Activated T-cell treated with anti-CD3 and anti-CD28 coated beads for 1 hour (primary cell): ENCODE results near the gene CMTM3.
A peak's percentile ranks its signal among the peaks of the same experiment; 100 is the strongest.
"Not testable (repeated sequence)": the region's sequence is repeated elsewhere in the genome, so short reads cannot be mapped to it uniquely, and the experiment has no call there.

Experiments used
- DNase-seq: peaks from one replicate; pipeline ENCODE4 v3.0.0-alpha.2; 2020; ENCODE audit warnings: low read depth

The CMTM3 gene, protein sequence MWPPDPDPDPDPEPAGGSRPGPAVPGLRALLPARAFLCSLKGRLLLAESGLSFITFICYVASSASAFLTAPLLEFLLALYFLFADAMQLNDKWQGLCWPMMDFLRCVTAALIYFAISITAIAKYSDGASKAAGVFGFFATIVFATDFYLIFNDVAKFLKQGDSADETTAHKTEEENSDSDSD

DNA sequence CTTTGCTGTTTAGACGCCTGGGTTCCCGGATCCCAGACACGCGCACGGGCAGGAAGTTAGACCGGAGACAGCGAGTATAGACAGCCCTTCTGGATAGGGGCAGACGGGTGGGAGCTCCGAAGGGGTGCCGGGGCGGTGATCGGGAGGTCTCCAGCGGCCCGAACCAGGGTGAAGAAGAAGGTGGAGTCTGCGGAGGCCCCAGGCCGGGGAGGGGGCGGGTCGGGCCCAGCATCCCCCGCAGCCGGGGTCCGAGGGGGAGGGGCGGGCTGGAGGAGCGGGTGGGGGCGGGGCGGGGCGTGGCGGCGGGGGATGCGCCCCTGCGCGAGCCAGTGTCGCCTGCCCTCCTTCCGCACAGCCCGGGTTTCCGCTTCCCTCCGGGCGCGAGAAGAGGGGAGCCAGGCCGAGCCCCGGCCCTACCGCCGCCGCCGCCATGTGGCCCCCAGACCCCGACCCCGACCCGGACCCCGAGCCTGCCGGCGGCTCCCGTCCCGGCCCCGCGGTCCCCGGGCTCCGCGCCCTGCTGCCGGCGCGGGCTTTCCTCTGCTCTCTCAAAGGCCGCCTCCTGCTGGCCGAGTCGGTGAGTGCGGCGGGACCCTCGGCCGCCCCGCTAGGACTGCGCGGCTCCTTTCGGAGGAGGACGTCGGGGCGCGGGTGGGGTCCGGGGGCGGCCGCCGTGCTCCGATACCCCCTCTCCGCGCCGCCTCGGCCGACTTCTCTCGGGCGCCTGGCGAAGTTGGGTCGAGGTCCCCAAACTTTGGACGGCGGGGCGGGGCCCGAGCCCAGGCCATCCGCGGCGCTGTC is at the start of gene CMTM3:
Gene CMTM3, plus strand, starts transcription at position 329 of the 801 bp plus-strand sequence. Its CDS starts 102 bp downstream, at position 431.
- DNase-seq: peak; percentile 66

DNA sequence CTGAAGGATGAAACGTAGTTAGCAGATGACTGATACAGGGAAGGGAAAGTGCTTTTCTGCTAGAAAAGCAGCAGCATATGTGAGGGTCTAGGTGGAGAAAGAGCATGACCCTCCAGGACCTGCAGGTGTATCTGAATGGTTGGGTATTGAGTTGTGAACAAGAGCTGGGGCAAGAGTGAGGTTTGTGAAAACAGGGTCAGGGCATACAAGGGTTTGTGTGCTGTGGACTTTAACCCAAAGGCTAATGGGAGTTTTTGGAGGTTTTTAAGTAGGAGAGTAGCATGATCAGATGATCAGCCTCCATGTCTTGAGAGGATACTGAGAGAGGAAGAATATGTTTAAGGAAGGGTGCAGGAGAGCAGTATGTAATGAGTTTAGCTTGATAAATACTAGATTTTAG is 44.4 kb upstream of the CMTM3 start:
- no peak for DNase-seq

DNA sequence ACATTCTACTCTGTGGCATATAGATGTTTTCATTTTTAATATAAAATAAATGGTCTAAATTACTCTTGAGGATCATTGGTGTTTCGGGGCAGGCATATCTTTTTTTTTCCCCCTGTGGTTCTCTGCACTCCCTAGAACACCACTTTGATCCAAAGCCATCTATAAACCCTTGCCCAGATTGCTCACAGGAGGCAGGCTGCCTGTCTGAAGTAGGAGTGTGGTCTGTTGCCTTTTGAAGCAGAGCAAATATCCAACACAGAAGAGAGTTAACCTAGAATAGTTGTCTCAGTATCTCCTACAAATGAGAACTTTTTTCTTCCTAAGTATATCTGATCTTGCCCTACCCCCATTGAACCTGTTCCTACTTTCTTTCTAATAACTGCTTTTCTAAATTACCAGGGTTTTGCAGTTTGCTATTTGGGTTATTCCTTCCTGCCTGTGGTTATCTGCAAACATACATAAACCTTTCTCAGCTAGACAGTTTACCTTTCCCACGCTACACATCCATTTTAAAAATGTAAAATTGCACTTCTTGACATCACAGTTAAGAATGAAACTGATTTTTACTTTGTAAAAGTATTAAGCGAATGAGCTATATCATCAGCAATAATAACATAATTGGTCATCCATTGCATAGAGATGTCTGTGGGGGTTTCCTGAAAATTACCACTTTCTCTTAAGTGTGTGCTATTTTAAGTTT is 43.0 kb upstream of the CMTM3 start:
- no peak for DNase-seq

DNA sequence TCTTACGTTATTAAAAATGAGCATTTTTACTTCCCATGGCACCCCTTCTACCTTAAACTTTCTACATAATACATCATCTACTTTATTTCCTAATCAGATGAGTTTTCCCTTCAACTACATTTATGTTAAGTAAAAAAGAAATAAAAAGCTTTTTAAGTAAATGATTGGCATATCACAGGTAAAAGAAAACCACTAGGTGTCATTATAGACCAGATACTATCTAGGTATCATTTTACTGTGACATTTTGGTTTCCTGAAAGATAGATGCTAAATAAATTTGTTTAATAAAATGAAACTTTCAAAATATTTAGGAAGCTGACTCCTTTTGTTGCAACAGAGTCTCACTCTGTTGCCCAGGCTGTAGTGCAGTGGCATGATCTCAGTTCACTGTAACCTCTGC is 42.1 kb upstream of the CMTM3 start:
- no peak for DNase-seq

DNA sequence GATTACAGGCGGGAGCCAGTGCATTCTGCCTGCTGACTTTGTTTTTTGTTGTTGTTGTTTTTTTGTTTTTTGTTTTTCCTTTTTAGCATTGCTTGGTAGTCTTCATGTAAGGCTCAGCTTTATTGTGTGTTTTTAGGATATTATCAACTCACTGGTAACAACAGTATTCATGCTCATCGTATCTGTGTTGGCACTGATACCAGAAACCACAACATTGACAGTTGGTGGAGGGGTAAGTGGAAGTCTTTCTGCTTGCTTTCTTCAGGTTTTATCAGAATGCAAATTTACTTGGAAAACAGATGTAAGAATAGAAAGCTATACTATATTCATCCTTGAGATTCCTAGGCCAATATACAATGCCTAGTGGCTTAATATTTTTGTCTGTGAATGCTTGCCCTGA is 41.5 kb upstream of the CMTM3 start:
- no peak for DNase-seq

DNA sequence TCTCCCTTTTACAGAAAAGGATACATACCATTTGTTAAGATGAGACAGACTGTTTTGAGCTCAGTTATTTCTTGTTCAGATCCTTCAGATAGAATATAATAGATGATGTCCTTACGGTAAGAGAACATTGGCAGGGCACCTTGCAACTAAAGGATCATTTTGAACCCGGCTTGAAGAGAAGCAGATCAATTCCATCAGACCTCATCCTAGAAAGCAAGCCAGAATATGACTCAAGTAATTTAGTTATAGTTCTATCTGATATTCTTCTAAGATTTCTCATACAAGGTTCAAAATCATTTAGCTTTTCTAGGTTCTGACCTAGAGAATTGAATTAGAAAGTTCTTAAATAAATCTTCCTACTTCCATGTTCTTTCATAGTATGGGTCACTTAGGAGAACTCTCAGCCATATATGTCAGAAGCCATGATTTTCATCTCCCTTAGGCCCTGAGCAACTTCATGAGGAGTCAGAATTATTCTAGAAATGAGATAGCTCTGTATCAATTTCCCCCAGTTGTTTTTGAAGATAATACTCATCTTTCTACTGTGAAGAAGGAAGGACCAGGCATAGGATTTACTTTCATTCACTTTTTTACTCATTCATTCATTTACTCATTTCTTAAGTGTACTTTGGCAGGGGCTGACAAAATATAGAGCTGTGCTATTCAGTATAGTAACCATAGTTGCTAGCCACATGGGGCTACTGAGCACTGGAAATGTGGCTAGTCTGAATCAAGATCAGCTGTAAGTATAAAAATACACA is 40.8 kb upstream of the CMTM3 start:
- no peak for DNase-seq

DNA sequence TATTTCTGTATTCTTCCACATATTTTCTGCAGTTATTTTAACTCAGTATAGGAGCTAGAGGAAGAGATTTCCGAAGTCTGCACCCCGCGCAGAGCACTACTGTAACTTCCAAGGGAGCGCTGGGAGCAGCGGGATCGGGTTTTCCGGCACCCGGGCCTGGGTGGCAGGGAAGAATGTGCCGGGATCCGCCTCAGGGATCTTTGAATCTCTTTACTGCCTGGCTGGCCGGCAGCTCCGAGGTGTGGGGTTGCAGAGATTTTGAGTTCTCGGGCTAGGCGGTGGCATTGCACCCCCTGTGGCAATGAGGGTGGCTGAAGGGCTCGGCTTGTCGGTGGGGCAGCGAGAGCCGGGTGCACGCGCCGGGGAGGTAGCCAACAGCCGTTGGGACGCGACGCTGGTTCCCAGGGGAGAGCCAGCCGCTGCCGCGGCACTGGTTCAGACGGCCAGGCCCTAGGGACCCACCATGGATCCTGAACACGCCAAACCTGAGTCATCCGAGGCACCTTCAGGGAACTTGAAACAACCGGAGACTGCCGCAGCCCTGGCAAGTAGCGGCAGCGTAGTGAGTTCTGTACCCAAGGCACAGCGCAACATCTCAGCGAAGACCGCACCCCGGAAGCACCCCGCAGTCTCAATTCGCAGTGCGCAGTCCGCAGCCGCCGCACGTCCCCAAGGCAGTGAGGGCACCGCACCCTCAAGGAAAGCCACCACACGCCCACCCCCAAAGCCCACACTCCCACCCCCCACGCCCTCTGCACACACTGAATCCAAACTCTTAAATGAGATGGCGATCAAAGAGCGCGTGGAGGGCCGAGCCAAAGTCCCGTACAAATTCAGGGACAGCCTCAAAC is 38.2 kb upstream of the CMTM3 start, which contains the start of gene CMTM1:
Gene CMTM1, plus strand, starts transcription at position 389 of the 851 bp plus-strand sequence. Its CDS starts 75 bp downstream, at position 464.
- no peak for DNase-seq

DNA sequence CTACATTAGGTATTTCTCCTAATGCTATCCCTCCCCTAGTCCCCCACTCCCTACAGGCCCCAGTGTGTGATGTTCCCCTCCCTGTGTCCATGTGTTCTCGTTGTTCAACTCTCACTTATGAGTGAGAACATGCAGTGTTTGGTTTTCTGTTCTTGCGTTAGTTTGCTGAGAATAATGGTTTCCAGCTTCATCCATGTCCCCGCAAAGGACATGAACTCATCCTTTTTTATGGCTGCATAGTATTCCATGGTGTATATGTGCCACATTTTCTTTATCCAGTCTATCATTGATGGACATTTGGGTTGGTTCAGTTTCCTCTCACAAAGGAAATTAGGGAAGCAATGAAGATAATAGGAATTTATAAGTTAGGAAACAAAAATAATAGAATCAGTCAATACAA is 37.2 kb upstream of the CMTM3 start:
- DNase-seq: not testable (repeated sequence)

DNA sequence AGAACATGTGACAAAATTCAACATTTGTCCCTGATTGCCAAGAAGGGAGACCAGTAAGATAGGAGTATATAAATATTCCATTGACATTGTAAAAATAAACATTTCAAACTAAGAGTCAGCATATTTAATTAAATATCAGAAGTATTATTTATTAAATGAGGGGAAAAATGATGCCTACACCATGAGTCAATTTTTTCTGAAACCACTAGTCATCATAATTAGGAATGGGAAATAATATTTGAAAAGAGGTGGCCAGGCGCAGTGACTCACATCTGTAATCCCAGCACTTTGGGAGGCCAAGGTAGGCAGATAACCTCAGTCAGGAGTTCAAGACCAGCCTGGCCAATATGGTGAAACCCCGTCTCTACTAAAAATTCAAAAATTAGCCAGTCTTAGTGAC is 36.1 kb upstream of the CMTM3 start:
- DNase-seq: no peak

DNA sequence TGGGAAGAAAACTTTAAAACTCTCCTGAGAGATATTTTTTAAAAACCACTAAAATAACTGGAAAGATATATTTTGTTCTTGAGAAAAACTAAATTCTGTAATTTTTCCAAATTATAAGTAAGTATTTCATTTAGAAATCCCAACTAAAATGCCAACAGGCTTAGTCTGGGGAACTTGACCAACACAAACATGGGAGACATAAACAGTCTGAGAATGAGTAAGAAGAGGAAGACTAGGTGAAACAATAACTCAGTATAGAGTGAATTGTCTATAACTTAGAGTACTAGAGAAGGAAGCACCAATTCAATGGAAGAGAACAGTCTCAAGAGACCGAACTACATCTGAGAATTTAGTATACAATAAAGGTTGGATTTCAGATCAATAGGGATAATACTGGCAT is 35.4 kb upstream of the CMTM3 start:
- DNase-seq: no peak

DNA sequence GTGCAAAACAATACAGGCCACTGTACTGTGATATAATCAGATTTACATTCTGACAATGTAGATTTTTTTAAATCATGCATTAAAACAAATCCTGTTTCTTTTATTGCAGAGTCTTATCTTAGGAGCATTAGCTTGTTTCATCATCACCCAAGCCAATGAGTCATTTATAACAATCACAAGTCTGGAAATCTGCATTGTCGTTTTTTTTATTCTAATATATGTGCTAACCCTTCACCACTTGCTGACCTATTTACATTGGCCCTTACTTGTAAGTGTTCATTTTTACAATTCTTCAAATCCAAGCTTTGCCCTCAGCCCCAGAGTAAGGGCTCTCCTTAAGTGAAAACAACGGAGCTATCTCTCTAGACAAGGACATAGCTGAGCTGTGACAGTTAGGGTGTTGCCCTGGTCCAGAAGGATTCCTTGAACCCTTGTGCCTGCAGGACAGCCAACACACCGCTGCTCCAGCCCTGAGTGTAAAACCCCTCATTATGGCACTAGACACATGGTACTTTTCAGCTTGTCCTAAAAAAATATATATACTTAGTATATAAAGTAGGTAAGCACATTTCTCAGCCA is 34.6 kb upstream of the CMTM3 start:
- no peak for DNase-seq

DNA sequence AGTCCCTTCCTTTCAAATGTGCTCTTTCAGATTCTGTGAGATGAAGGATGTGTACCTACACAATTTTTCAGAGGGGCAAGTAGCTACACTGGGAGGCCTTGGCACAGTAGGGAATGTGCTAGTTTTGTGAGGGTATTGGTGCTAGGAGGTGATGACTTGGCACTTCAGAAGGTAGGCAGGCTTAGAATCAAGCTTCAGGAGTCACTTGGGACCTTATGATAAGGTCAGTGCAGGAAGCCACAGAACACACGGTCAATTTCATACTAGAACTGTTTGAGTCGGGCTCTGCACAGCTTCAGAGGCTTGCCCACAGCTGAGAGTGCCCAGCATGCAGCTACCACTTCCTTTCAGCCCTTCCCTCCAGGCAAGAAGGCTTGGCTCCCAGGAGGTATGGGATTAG is 32.1 kb upstream of the CMTM3 start:
- DNase-seq: no peak

DNA sequence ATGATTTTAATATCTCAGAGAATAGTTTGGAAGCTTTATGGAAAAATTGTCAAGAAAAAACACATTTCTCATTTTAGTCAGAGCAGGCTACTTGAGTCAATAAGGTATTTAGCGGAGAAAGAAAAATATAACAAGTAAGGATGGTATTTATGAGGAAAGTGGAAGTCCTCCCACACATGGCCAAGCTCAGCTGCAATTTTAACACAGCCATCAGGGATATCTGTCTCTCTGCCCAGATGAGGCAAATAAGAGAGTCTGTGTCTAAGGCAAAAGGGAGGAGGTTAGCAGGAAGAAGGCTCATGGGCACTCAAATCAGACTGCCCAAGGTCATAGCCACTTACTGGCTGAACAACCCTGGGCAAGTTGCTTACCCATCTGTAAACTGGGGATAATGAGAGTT is 30.4 kb upstream of the CMTM3 start:
- DNase-seq: no peak

DNA sequence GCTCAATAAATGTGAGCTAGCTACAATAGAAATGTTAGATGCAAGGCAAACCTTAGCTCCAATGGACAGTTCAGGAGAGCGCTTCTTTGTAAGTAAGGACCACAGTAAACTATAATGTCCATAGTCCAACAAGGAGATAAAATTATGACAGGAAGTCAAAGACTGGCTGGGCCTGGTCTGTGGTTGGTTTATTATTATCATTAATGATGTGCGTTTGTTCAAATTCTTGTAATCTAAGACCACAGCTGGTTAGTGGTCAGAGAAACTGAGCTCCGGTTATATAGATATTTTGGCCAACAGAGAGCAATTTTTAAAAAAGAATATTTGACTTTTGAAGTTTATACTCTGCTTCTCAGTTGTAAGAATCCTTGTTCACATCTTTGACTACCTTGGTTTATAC is 30.0 kb upstream of the CMTM3 start:
- DNase-seq: no peak

DNA sequence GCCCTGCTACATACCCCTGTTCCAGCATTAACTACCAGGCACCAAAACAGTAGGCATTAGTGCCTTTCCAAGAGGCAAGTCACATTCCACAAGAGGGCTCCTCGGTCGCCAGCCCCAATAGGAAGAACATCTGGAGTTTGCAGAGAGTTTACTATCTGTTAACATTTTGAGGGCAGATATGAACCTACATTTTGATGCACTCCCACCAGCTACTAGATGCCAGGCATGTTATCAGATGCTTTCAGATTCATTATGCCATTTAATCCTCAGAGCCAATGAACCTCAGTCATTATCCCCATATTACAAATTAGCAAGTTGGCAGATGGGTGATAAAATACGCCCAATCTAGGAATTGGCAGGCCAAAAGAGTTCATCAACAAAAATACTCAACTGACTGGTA is 29.4 kb upstream of the CMTM3 start:
- no peak for DNase-seq

DNA sequence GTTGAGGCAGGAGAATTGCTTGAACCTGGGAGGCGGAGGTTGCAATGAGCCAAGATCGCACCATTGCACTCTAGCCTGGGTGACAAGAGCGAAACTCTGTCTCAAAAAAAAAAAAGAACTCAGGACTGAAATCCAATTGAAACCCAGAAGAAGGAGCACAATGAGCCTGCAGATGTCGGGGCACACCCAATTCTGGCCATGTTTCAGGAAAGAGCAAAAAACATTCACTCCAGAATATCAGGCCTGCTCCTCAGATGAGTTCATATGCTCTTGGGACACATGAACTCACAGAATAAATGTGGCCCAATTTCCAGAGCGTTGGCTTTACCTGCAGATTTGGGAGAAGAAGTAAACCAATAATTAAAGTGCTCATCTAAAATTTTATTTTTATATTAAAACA is 28.2 kb upstream of the CMTM3 start:
- DNase-seq: no peak

DNA sequence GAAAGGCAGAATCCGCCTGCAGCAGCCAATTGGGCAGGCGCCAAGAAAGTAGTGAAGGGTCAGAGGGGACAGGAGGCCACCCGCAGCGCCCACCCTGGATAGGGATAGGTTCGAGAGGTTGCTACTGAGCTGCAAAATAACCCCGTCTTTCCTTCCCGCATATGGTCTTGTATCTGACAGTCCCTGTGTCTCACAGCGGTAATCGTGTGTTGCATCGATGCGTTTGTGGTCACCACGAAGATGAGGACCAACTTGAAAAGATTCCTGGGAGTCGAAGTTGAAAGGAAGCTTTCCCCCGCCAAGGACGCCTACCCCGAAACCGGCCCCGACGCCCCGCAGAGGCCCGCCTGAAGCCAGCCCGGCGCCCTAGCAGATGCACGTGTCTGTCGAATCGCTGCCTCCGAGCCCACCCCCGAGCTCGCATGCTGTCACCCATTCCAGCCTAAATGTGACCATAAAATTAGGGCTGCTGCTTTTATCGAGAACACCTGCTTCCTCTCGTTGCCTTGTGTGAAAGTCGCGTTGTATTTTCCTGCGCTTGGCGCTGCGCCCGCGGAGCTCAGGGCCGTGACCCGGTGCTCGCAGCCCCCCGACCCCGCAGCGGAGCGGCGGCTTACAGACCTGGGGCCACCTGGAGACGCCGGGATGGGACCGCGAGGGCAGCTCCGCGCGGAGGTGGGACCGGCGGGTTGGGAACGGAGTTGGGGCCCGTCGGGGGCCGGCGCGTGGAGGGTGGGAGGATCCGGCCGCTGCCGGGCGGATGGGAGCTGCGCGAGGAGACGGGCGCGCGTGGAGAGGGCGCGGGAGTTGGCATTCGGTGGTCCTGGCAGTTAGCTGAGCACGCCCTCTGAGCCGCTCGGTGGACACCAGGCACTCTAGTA is 25.6 kb upstream of the CMTM3 start, which contains the start of gene CMTM2:
Gene CMTM2, plus strand, starts transcription at position 813 of the 881 bp plus-strand sequence. CDS start 145 bp downstream, outside the sequence.
- DNase-seq: no peak

DNA sequence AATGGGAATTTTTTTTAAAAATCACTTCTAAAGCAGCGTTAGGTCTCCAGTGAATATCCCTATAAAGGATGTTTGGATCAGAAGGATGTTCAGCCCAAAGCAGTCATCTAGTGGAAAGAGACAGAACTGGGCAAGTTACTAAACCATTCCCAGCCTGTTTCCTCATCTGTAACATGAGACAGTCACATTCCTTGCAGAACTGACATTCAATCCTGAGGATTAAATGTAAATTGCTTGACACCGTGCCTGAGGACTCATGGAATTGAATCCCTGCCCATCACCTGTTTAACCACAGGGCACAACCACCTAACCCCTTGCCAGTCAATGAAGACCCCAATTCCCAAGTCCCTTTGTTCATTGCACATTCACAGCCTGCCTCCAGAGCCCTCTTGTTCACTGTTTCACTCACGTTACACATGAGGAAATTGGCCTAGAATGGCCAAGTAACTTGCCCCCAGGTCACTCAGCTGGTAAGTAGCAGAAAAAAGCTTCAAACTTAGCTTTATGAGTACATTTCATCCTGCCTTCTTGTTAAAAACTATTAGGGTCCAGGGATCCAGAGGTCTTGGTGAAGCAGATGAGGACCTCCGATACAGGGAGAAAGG is 23.8 kb upstream of the CMTM3 start:
- DNase-seq: no peak

DNA sequence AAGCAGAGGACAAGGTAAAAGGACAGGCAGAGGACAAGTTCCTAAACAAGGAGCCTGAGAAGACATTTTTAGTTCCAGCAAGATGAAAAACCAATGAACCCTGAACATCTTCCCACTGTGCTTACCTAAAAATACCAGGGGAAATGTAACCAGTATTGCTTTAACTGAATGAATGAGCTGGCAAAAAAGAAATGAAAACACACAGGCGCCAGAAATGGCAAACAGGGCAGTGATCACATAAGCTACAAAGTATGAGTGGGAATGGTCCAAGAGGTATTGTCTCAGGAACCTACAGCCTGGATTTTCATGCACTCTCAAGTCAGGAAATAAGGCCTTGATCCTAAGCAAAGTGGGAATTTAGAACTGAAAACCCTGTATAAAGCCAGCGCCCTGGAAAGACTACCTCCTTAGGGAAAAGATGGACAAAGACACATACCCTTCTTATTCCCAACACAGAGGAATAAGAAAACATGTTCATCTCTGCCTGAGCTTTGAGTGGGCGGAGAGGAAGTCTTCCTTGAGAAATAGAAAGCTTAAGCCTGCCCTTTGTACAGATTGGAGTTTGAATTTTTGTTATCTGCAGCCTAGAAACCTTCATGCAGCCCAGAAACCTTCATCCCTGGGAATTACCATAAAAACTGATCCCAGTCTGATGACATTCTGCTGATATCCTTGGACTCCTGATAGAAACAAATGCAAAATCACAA is 23.1 kb upstream of the CMTM3 start:
- no peak for DNase-seq
